ENCODE measurements around the gene DYNC1I1. TPM values are rescaled to one million over a fixed set of nuclear protein-coding genes. Genes with fewer than 3 reads are reported as not detected.

The DYNC1I1 gene
- total and polyA plus RNA-seq, 10 donors = 0.21 to 7.5 (median 0.86) TPM

GRCh38 chr7:96013836-96014235, 241.5 kb downstream of the DYNC1I1 start:
- Histone ChIP-seq H3K27ac (no peak overlapping the region), H3K9me3 (no peaks in the 10 kb centered on the region), H3K27me3 (replicated peaks in 1 of 7) (peaks cover 0 to 3% (median 0%) of the 10 kb centered on the region in 7 donors), H3K4me3 (no peak overlapping the region), H3K36me3 (no peaks in the 10 kb centered on the region), H3K4me1 (no peaks in the 10 kb centered on the region)
- intact Hi-C loops (cut with DNase I; ENCODE audit: low total_unique reads) = no loop called here
- WGBS, 5 donors = 47 to 89% (median 65%) methylated on average over 2 of the region's 2 CpGs
- DNase-seq = no peak
- no peak for TF ChIP-seq POLR2A (IDR thresholded peaks at IDR 0.05)
- no peak for TF ChIP-seq POLR2AphosphoS5 (IDR thresholded peaks at IDR 0.05)

GRCh38 chr7:96014617-96015016, 242.3 kb downstream of the DYNC1I1 start:
- Histone ChIP-seq H3K4me3 (no peak overlapping the region), H3K27ac (no peak overlapping the region), H3K4me1 (no peaks in the 10 kb centered on the region), H3K9me3 (no peaks in the 10 kb centered on the region), H3K27me3 (replicated peaks in 1 of 7) (peaks cover 0 to 3% (median 0%) of the 10 kb centered on the region in 7 donors), H3K36me3 (no peaks in the 10 kb centered on the region)
- intact Hi-C loops (cut with DNase I; ENCODE audit: low total_unique reads) = no loop called here
- TF ChIP-seq, protein P1, sequence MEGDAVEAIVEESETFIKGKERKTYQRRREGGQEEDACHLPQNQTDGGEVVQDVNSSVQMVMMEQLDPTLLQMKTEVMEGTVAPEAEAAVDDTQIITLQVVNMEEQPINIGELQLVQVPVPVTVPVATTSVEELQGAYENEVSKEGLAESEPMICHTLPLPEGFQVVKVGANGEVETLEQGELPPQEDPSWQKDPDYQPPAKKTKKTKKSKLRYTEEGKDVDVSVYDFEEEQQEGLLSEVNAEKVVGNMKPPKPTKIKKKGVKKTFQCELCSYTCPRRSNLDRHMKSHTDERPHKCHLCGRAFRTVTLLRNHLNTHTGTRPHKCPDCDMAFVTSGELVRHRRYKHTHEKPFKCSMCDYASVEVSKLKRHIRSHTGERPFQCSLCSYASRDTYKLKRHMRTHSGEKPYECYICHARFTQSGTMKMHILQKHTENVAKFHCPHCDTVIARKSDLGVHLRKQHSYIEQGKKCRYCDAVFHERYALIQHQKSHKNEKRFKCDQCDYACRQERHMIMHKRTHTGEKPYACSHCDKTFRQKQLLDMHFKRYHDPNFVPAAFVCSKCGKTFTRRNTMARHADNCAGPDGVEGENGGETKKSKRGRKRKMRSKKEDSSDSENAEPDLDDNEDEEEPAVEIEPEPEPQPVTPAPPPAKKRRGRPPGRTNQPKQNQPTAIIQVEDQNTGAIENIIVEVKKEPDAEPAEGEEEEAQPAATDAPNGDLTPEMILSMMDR (IDR thresholded peaks at IDR 0.05 in 8 of 11, conservative IDR thresholded peaks at IDR 0.05 in 3 of 11) = no peak
- TF ChIP-seq POLR2AphosphoS5 (IDR thresholded peaks at IDR 0.05) = no peak
- no peak for TF ChIP-seq POLR2A (IDR thresholded peaks at IDR 0.05)
- 67 to 96% (median 90%) methylated on average over 1 of the region's 1 CpG for WGBS, 5 donors
- no peak for DNase-seq

- 78 to 87% (median 79%) methylated on average over 3 of the region's 3 CpGs for WGBS, 5 donors
- intact Hi-C loops (cut with DNase I; ENCODE audit: low total_unique reads) = no loop called here
Observed at GRCh38 chr7:96016056-96016586, 243.8 kb downstream of the DYNC1I1 start.

GRCh38 chr7:96016735-96017134, 244.4 kb downstream of the DYNC1I1 start:
- H3K9me3 ChIP-seq = no peaks in the 10 kb centered on the region
- TF ChIP-seq, protein P1 (IDR thresholded peaks at IDR 0.05 in 8 of 11, conservative IDR thresholded peaks at IDR 0.05 in 3 of 11) = no peak
- no peak for TF ChIP-seq POLR2AphosphoS5 (IDR thresholded peaks at IDR 0.05)
- no peak for TF ChIP-seq POLR2A (IDR thresholded peaks at IDR 0.05)
- intact Hi-C loops (cut with DNase I; ENCODE audit: low total_unique reads) = no loop called here
- H3K36me3 ChIP-seq = no peaks in the 10 kb centered on the region
- H3K4me3 ChIP-seq = no peak overlapping the region
- no peak for DNase-seq
- H3K27ac ChIP-seq = no peak overlapping the region
- WGBS, 5 donors = 37 to 58% (median 52%) methylated on average over 2 of the region's 2 CpGs
- H3K27me3 ChIP-seq (replicated peaks in 1 of 7) = no peaks in the 10 kb centered on the region
- no peaks in the 10 kb centered on the region for H3K4me1 ChIP-seq

More at GRCh38 chr7:96016056-96016586, 243.8 kb downstream of the DYNC1I1 start:
- no peak for DNase-seq
- Histone ChIP-seq H3K27me3 (replicated peaks in 1 of 7) (no peaks in the 10 kb centered on the region), H3K9me3 (no peaks in the 10 kb centered on the region), H3K27ac (no peak overlapping the region), H3K4me3 (no peak overlapping the region), H3K36me3 (no peaks in the 10 kb centered on the region), H3K4me1 (no peaks in the 10 kb centered on the region)
- TF ChIP-seq POLR2AphosphoS5 (IDR thresholded peaks at IDR 0.05) = no peak
- no peak for TF ChIP-seq POLR2A (IDR thresholded peaks at IDR 0.05)
- TF ChIP-seq, protein P1 (IDR thresholded peaks at IDR 0.05 in 8 of 11, conservative IDR thresholded peaks at IDR 0.05 in 3 of 11) = no peak
